HepG2 (cell line): ENCODE results near the gene PIK3CB. TPM values are rescaled to one million over a fixed set of nuclear protein-coding genes. Genes with fewer than 3 reads are reported as not detected.

ENCODE experiments used
- CCAR2 ChIP-seq: fragments of 200-400 bp; formaldehyde crosslinking; optimal IDR thresholded peaks from 2 replicates; pipeline ENCODE3; 2018; ENCODE audit warnings: low read depth, mild to moderate bottlenecking, low read length, moderate library complexity
- DBP ChIP-seq: sonication (generic); formaldehyde crosslinking; IDR thresholded peaks from 2 replicates; pipeline ENCODE4 v1.4.0; 2020; ENCODE audit warnings: missing genetic modification reagents; ENCODE audit errors: not compliant biosample characterization
- EHMT2 ChIP-seq: fragments of 200-600 bp; sonication (generic); IDR thresholded peaks from 2 replicates; pipeline ENCODE4 v1.7.0; 2017; ENCODE audit warnings: antibody characterized with exemption, low read depth, low read length, borderline replicate concordance
- IRF1 ChIP-seq: sonication (generic); formaldehyde crosslinking; IDR thresholded peaks from 2 replicates; pipeline ENCODE4 v1.4.0; 2020; ENCODE audit warnings: low read depth, mild to moderate bottlenecking, missing genetic modification reagents
- KMT2A ChIP-seq: sonication (generic); formaldehyde crosslinking; IDR thresholded peaks from 2 replicates; pipeline ENCODE4 v1.4.0; 2020; ENCODE audit warnings: missing genetic modification reagents
- MIXL1 ChIP-seq: IDR thresholded peaks from 2 replicates; pipeline ENCODE4 v1.6.1; 2016
- MNT ChIP-seq: fragments of 450-650 bp; IDR thresholded peaks from 2 replicates; pipeline ENCODE4 v1.6.1; 2016
- NONO ChIP-seq, 2 experiments: fragments of 450-650 bp in 1 of 2; sonication (generic) in 1 of 2; formaldehyde crosslinking in 1 of 2; IDR thresholded peaks in 1 of 2; conservative IDR thresholded peaks in 1 of 2; 2 replicates each; pipeline versions ENCODE4 v1.6.1 to v1.8.0; 2017 to 2022; ENCODE audit warnings: mild to moderate bottlenecking in 1 of 2, missing genetic modification reagents in 1 of 2, moderate library complexity in 1 of 2
- RFX5 ChIP-seq: IDR thresholded peaks from 2 replicates; pipeline ENCODE4 v1.6.1; 2011; ENCODE audit warnings: low read depth, low read length, improper control_type of control experiment
- RFXANK ChIP-seq: IDR thresholded peaks from 2 replicates; pipeline ENCODE4 v1.6.1; 2016
- SMARCC2 ChIP-seq: fragments of 450-650 bp; IDR thresholded peaks from 2 replicates; pipeline ENCODE4 v1.6.1; 2017; ENCODE audit warnings: antibody characterized with exemption, mild to moderate bottlenecking
- SSRP1 ChIP-seq: IDR thresholded peaks from 2 replicates; pipeline ENCODE4 v1.6.1; 2016; ENCODE audit warnings: control low read depth
- ZFP36 ChIP-seq: fragments of 150-350 bp; IDR thresholded peaks from 2 replicates; pipeline ENCODE4 v1.6.1; 2018; ENCODE audit warnings: borderline replicate concordance, low read length, low read depth; ENCODE audit not compliant: partially characterized antibody
- ZNF101 ChIP-seq: sonication (generic); formaldehyde crosslinking; IDR thresholded peaks from 2 replicates; pipeline ENCODE4 v1.4.0; 2020; ENCODE audit warnings: mild to moderate bottlenecking, low read depth, missing genetic modification reagents, borderline replicate concordance
- ZNF20 ChIP-seq: sonication (generic); formaldehyde crosslinking; IDR thresholded peaks from 2 replicates; pipeline ENCODE4 v1.4.0; 2020; ENCODE audit warnings: mild to moderate bottlenecking, moderate library complexity, missing genetic modification reagents
- ZNF724P ChIP-seq: sonication (generic); formaldehyde crosslinking; IDR thresholded peaks from 2 replicates; pipeline ENCODE4 v1.8.0; 2022; ENCODE audit warnings: missing genetic modification reagents, borderline replicate concordance
- ZNF780A ChIP-seq: sonication (generic); formaldehyde crosslinking; IDR thresholded peaks from 2 replicates; pipeline ENCODE4 v1.8.0; 2022; ENCODE audit warnings: mild to moderate bottlenecking, missing genetic modification reagents, moderate library complexity
- ZSCAN30 ChIP-seq: sonication (generic); formaldehyde crosslinking; IDR thresholded peaks from 2 replicates; pipeline ENCODE4 v1.5.0; 2020; ENCODE audit warnings: mild to moderate bottlenecking, missing genetic modification reagents
- polyA plus RNA-seq, 8 experiments: library from polyadenylated mRNA; depleted of rRNA in 3 of 8; stranded (reverse) in 7 of 8; unstranded in 1 of 8; fragments of >200 nt; fragmentation: Illumina TruSeq in 4 of 8; extraction: Trizol in 4 of 8; gene quantifications; 2 replicates each; pipeline versions ENCODE4 v1.2.1 to v1.2.3, GENCODE V29; 2011 to 2016; ENCODE audit warnings: low read depth in 4 of 8, missing spikeins in 1 of 8, mixed read lengths in 1 of 8; ENCODE audit not compliant: insufficient read depth in 1 of 8
- total RNA-seq, 5 experiments: library from RNA; depleted of rRNA; stranded (reverse); fragments of >200 nt; fragmentation: Illumina TruSeq; extraction: Trizol; gene quantifications; 2 replicates each; pipeline ENCODE4 v1.2.3, GENCODE V29; 2016; ENCODE audit warnings: low read depth in 1 of 5
- TF ChIP-seq, protein P1 (sequence below): sonication (generic); formaldehyde crosslinking; IDR thresholded peaks from 2 replicates; pipeline ENCODE4 v1.4.0; 2020; ENCODE audit warnings: missing genetic modification reagents
- TF ChIP-seq, protein P2 (sequence below): sonication (generic); formaldehyde crosslinking; IDR thresholded peaks from 2 replicates; pipeline ENCODE4 v1.5.0; 2020; ENCODE audit warnings: missing genetic modification reagents
- TF ChIP-seq, protein P3 (sequence below): sonication (generic); formaldehyde crosslinking; IDR thresholded peaks from 2 replicates; pipeline ENCODE4 v1.8.1; 2022; ENCODE audit warnings: low read depth, mild to moderate bottlenecking, missing genetic modification reagents

Gene PIK3CB
- total and polyA plus RNA-seq, 2 of the 13 experiments (the other 11 are each of a cell fraction or from before 2014, with no cell fraction given), result 6.6 to 18.7 TPM

DNA sequence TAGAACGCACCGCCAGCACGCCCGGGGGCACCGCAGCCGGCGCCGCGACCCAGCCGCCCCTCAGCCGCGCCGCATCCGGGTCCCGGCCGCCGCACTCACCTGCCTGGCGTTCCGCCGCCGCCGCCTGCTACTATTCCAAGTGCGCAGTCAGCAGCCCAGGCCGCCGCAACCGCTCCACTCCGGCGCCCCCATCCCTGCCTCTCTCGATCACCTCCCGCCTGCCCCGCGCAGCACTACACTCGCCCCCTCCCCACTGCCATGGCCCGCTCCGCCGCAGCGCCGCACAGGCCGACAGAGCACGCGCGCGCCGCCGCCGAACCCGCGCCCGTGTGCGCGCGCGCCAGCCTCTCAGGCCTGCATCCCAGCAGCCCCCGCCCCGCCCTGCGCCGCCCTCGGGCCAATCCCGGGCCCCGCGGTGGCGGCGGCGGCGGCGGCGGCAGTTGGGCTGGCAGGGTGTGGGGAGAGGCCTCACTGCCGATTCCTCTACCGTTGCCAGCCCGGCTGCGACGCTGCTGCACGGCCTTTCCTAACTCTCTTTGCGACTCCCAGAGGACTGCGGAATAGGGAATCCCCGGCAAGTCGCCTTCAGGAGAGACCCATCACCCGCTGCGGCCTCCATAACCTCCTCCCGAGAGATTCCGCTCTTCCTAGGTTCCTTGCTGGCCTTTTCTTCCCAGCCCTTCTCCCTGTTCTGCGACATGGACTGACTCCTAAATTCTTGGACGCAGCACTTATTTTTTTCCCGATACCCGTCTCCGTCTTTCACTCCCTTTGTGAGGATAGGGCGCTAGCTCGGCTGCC is at the start of gene PIK3CB (continued):
- TF ChIP-seq, protein P1, sequence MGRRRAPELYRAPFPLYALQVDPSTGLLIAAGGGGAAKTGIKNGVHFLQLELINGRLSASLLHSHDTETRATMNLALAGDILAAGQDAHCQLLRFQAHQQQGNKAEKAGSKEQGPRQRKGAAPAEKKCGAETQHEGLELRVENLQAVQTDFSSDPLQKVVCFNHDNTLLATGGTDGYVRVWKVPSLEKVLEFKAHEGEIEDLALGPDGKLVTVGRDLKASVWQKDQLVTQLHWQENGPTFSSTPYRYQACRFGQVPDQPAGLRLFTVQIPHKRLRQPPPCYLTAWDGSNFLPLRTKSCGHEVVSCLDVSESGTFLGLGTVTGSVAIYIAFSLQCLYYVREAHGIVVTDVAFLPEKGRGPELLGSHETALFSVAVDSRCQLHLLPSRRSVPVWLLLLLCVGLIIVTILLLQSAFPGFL (CRISPR knock-in tag), result no peak
- TF ChIP-seq KMT2A (CRISPR knock-in tag) (peak; percentile 81), NONO (IDR thresholded peaks at IDR 0.05) (no peak), NONO (CRISPR knock-in tag; conservative IDR thresholded peaks at IDR 0.05) (peak; percentile 63; the same call in 1 of the 2 replicates), EHMT2 (no peak), ZNF20 (CRISPR knock-in tag) (no peak), ZFP36 (no peak), SMARCC2 (no peak), CCAR2 (no peak), ZNF101 (CRISPR knock-in tag) (no peak), ZSCAN30 (CRISPR knock-in tag) (0 out of 2 replicates have a peak, but pooled peaks have one; percentile 62), RFX5 (no peak), ZNF724P (no peak), RFXANK (CRISPR knock-in tag) (no peak), DBP (CRISPR knock-in tag) (no peak), IRF1 (CRISPR knock-in tag) (no peak), SSRP1 (CRISPR knock-in tag) (no peak), MNT (no peak), MIXL1 (peak; percentile 43; the same call in 1 of the 2 replicates), ZNF780A (CRISPR knock-in tag) (no peak)
- TF ChIP-seq, protein P2, sequence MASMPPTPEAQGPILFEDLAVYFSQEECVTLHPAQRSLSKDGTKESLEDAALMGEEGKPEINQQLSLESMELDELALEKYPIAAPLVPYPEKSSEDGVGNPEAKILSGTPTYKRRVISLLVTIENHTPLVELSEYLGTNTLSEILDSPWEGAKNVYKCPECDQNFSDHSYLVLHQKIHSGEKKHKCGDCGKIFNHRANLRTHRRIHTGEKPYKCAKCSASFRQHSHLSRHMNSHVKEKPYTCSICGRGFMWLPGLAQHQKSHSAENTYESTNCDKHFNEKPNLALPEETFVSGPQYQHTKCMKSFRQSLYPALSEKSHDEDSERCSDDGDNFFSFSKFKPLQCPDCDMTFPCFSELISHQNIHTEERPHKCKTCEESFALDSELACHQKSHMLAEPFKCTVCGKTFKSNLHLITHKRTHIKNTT, result no peak
- TF ChIP-seq, protein P3, sequence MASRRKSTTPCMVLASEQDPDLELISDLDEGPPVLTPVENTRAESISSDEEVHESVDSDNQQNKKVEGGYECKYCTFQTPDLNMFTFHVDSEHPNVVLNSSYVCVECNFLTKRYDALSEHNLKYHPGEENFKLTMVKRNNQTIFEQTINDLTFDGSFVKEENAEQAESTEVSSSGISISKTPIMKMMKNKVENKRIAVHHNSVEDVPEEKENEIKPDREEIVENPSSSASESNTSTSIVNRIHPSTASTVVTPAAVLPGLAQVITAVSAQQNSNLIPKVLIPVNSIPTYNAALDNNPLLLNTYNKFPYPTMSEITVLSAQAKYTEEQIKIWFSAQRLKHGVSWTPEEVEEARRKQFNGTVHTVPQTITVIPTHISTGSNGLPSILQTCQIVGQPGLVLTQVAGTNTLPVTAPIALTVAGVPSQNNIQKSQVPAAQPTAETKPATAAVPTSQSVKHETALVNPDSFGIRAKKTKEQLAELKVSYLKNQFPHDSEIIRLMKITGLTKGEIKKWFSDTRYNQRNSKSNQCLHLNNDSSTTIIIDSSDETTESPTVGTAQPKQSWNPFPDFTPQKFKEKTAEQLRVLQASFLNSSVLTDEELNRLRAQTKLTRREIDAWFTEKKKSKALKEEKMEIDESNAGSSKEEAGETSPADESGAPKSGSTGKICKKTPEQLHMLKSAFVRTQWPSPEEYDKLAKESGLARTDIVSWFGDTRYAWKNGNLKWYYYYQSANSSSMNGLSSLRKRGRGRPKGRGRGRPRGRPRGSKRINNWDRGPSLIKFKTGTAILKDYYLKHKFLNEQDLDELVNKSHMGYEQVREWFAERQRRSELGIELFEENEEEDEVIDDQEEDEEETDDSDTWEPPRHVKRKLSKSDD (CRISPR knock-in tag), result peak; percentile 34; the same call in 1 of the 2 replicates
